ENCODE results near the gene ZNF333.

Gene ZNF333

DNA sequence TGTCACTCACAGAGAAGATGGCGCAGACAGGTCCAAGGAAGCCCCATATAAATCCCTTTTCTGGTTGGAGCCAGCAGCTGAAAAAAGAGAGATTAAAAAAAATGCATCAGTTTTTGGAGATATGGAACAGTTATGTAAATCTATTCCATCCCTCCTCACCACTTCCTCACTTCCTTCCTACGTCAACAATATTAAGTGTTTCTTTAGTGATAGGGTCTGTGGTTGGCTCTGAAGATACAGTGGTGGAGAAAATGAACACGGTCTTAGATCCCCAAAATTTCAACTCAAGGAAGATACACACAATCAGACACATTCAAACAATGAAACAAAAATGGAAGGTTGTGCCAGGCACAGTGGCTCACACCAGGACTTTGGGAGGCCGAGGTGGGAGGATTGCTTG lies 57.0 kb downstream of the ZNF333 start:
- Histone ChIP-seq H3K4me3 (replicated peaks; ENCODE audit: insufficient read depth, low read length) (no peak overlapping the region), H3K27ac (replicated peaks) (no peak overlapping the region), H3K27me3 (ENCODE audit: insufficient read depth, poor library complexity, severe bottlenecking) (no peaks in the 10 kb centered on the region)
- TF ChIP-seq SPI1 (IDR thresholded peaks at IDR 0.05; ENCODE audit: borderline replicate concordance, low read depth) (no peak), GABPA (IDR thresholded peaks at IDR 0.05; ENCODE audit: low read depth) (no peak), POLR2AphosphoS5 (IDR thresholded peaks at IDR 0.05; ENCODE audit: low read depth) (no peak)
- TF ChIP-seq, protein P1, sequence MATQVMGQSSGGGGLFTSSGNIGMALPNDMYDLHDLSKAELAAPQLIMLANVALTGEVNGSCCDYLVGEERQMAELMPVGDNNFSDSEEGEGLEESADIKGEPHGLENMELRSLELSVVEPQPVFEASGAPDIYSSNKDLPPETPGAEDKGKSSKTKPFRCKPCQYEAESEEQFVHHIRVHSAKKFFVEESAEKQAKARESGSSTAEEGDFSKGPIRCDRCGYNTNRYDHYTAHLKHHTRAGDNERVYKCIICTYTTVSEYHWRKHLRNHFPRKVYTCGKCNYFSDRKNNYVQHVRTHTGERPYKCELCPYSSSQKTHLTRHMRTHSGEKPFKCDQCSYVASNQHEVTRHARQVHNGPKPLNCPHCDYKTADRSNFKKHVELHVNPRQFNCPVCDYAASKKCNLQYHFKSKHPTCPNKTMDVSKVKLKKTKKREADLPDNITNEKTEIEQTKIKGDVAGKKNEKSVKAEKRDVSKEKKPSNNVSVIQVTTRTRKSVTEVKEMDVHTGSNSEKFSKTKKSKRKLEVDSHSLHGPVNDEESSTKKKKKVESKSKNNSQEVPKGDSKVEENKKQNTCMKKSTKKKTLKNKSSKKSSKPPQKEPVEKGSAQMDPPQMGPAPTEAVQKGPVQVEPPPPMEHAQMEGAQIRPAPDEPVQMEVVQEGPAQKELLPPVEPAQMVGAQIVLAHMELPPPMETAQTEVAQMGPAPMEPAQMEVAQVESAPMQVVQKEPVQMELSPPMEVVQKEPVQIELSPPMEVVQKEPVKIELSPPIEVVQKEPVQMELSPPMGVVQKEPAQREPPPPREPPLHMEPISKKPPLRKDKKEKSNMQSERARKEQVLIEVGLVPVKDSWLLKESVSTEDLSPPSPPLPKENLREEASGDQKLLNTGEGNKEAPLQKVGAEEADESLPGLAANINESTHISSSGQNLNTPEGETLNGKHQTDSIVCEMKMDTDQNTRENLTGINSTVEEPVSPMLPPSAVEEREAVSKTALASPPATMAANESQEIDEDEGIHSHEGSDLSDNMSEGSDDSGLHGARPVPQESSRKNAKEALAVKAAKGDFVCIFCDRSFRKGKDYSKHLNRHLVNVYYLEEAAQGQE (IDR thresholded peaks at IDR 0.05; ENCODE audit: insufficient replicate concordance, low read depth): no peak
- TF ChIP-seq, protein P2, sequence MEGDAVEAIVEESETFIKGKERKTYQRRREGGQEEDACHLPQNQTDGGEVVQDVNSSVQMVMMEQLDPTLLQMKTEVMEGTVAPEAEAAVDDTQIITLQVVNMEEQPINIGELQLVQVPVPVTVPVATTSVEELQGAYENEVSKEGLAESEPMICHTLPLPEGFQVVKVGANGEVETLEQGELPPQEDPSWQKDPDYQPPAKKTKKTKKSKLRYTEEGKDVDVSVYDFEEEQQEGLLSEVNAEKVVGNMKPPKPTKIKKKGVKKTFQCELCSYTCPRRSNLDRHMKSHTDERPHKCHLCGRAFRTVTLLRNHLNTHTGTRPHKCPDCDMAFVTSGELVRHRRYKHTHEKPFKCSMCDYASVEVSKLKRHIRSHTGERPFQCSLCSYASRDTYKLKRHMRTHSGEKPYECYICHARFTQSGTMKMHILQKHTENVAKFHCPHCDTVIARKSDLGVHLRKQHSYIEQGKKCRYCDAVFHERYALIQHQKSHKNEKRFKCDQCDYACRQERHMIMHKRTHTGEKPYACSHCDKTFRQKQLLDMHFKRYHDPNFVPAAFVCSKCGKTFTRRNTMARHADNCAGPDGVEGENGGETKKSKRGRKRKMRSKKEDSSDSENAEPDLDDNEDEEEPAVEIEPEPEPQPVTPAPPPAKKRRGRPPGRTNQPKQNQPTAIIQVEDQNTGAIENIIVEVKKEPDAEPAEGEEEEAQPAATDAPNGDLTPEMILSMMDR (IDR thresholded peaks at IDR 0.05; ENCODE audit: insufficient read depth, low read length): no peak
- no peak for DNase-seq (ENCODE audit: low read depth in 1 of 2, low spot score in 1 of 2)

DNA sequence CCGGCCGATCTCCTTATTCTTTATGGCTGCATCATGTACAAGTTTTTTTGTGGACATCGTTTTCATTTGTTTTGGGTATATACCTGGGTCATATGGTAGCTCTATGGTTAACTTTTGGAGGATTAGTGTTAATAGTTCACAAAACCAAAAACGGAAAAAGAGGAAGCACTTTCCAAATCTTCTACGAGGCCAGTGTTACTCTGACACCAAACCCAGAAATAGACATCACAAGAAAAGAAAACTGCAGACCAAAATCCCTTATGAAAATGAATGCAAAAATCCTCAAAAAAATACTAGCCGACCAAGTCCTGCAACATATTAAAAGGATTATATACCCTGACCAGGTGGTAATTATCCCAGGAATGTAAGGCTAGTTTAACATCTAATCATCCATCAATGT lies 58.8 kb downstream of the ZNF333 start:
- no peak overlapping the region for H3K4me3 ChIP-seq (replicated peaks; ENCODE audit: insufficient read depth, low read length)
- H3K27ac ChIP-seq (replicated peaks): no peak overlapping the region
- no peak for DNase-seq (ENCODE audit: low read depth in 1 of 2, low spot score in 1 of 2)
- no peaks in the 10 kb centered on the region for H3K27me3 ChIP-seq (ENCODE audit: insufficient read depth, poor library complexity, severe bottlenecking)
- TF ChIP-seq SPI1 (IDR thresholded peaks at IDR 0.05; ENCODE audit: borderline replicate concordance, low read depth) (no peak), GABPA (IDR thresholded peaks at IDR 0.05; ENCODE audit: low read depth) (no peak), POLR2AphosphoS5 (IDR thresholded peaks at IDR 0.05; ENCODE audit: low read depth) (no peak)
- TF ChIP-seq, protein P2 (IDR thresholded peaks at IDR 0.05; ENCODE audit: insufficient read depth, low read length): no peak
- TF ChIP-seq, protein P1 (IDR thresholded peaks at IDR 0.05; ENCODE audit: insufficient replicate concordance, low read depth): no peak

DNA sequence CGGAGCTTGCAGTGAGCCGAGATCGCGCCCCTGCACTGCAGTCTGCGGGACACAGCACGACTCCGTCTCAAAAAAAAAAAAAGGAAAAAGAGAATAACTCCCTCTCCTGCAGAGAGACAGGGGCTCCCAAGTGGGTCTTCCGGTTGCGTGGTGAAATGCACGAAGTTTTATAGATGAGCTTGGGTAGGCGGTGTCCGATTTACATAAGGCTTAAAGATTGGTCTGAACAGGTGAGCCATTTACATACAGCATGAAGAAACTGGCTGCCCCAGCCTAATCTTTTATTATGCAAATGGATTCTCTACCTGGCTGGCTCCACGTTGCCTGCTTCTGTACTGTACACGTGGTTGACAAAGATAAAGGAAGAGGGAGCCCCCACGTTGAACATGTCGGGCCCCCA lies 69.0 kb downstream of the ZNF333 start:
- Histone ChIP-seq H3K27me3 (ENCODE audit: insufficient read depth, poor library complexity, severe bottlenecking) (no peaks in the 10 kb centered on the region), H3K4me3 (replicated peaks; ENCODE audit: insufficient read depth, low read length) (no peak overlapping the region), H3K27ac (replicated peaks) (no peak overlapping the region)
- TF ChIP-seq SPI1 (IDR thresholded peaks at IDR 0.05; ENCODE audit: borderline replicate concordance, low read depth) (no peak), GABPA (IDR thresholded peaks at IDR 0.05; ENCODE audit: low read depth) (no peak), POLR2AphosphoS5 (IDR thresholded peaks at IDR 0.05; ENCODE audit: low read depth) (no peak)
- TF ChIP-seq, protein P2 (IDR thresholded peaks at IDR 0.05; ENCODE audit: insufficient read depth, low read length): no peak
- TF ChIP-seq, protein P1 (IDR thresholded peaks at IDR 0.05; ENCODE audit: insufficient replicate concordance, low read depth): no peak
- no peak for DNase-seq (ENCODE audit: low read depth in 1 of 2, low spot score in 1 of 2)
